Left renal pelvis (tissue), 4 donors: Measurements from ENCODE around the gene GPR152. TPM values are rescaled to one million over a fixed set of nuclear protein-coding genes. Genes with fewer than 3 reads are reported as not detected.

Experiments used
- DNase-seq, 4 donors: peaks; one replicate each; pipeline ENCODE4 v3.0.0-alpha.2; 2013; ENCODE audit warnings: low read depth in 4 of 4, low spot score in 3 of 4
- polyA plus RNA-seq, 4 donors: library from polyadenylated mRNA; unstranded; fragments of 120-200 nt; gene quantifications; one replicate each; pipeline ENCODE4 v1.2.1, GENCODE V29; 2013; ENCODE audit not compliant: insufficient read length in 4 of 4

GPR152 gene
- not detected for polyA plus RNA-seq

- DNase-seq = no peak
Measured at GRCh38 chr11:67452141-67452952, at the start of gene GPR152. GPR152 (minus strand) TSS chr11:67452729; CDS start chr11:67452724, 5 bp downstream.

- DNase-seq = no peak
Measured at GRCh38 chr11:67501854-67502253, 49.3 kb upstream of the GPR152 start.

- no peak for DNase-seq
Measured at GRCh38 chr11:67500831-67501715, 48.5 kb upstream of the GPR152 start.

GRCh38 chr11:67500484-67500821 lies 47.9 kb upstream of the GPR152 start:
- DNase-seq = no peak

GRCh38 chr11:67499808-67500483 lies 47.4 kb upstream of the GPR152 start:
- DNase-seq = no peak

GRCh38 chr11:67498544-67498972 lies 46.0 kb upstream of the GPR152 start:
- DNase-seq = no peak

GRCh38 chr11:67497656-67498291 lies 45.2 kb upstream of the GPR152 start:
- no peak for DNase-seq

- DNase-seq = no peak
Measured at GRCh38 chr11:67496113-67496512, 43.6 kb upstream of the GPR152 start.

- no peak for DNase-seq
Measured at GRCh38 chr11:67495234-67496005, 42.9 kb upstream of the GPR152 start.

- no peak for DNase-seq
Measured at GRCh38 chr11:67494371-67495233, 42.1 kb upstream of the GPR152 start.

- DNase-seq = no peak
Measured at GRCh38 chr11:67493548-67494370, 41.2 kb upstream of the GPR152 start.

- no peak for DNase-seq
Measured at GRCh38 chr11:67492801-67493547, 40.4 kb upstream of the GPR152 start.

- no peak for DNase-seq
Measured at GRCh38 chr11:67492069-67492727, 39.7 kb upstream of the GPR152 start.

GRCh38 chr11:67491276-67492068 lies 38.9 kb upstream of the GPR152 start:
- no peak for DNase-seq

GRCh38 chr11:67490727-67491065 lies 38.2 kb upstream of the GPR152 start:
- DNase-seq = no peak
